HL-60 (cell line): ENCODE data around the gene SUPT20HL1.
"Not testable (repeated sequence)": the region's sequence is repeated elsewhere in the genome, so short reads cannot be mapped to it uniquely, and the experiment has no call there.

Experiments used
- GABPA ChIP-seq: IDR thresholded peaks from 2 replicates; pipeline ENCODE4 v1.6.1; 2012; ENCODE audit warnings: low read depth
- POLR2AphosphoS5 ChIP-seq: IDR thresholded peaks from 2 replicates; pipeline ENCODE4 v1.6.1; 2012; ENCODE audit warnings: low read depth
- SPI1 ChIP-seq: IDR thresholded peaks from 2 replicates; pipeline ENCODE4 v1.6.1; 2012; ENCODE audit warnings: low read depth, mild to moderate bottlenecking, borderline replicate concordance
- TF ChIP-seq, protein P1 (sequence below): IDR thresholded peaks from one replicate; pipeline ENCODE4 v1.5.1; 2011; ENCODE audit warnings: low read length, control low read depth, inconsistent platforms; ENCODE audit not compliant: insufficient read depth
- TF ChIP-seq, protein P2 (sequence below): IDR thresholded peaks from 2 replicates; pipeline ENCODE4 v1.6.1; 2012; ENCODE audit warnings: low read depth; ENCODE audit not compliant: insufficient replicate concordance

DNA sequence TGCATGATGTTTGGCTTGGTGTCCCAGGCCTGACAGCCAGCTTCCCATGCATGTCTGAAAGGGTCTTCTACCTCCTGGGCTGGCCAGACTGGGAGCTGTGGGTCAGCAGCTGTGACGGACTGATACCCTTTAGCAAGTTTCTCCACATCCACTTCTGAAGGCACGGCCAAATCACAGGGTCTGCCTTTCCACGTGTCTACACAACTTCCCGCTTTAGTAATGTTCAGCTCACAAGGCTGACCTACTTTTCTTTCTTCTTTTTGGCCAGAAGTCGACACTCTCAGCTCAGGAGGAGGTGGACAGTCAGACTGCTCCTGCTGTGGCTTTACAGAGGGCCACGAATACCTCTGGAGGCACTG lies 48.2 kb upstream of the SUPT20HL1 start:
- TF ChIP-seq, protein P1, sequence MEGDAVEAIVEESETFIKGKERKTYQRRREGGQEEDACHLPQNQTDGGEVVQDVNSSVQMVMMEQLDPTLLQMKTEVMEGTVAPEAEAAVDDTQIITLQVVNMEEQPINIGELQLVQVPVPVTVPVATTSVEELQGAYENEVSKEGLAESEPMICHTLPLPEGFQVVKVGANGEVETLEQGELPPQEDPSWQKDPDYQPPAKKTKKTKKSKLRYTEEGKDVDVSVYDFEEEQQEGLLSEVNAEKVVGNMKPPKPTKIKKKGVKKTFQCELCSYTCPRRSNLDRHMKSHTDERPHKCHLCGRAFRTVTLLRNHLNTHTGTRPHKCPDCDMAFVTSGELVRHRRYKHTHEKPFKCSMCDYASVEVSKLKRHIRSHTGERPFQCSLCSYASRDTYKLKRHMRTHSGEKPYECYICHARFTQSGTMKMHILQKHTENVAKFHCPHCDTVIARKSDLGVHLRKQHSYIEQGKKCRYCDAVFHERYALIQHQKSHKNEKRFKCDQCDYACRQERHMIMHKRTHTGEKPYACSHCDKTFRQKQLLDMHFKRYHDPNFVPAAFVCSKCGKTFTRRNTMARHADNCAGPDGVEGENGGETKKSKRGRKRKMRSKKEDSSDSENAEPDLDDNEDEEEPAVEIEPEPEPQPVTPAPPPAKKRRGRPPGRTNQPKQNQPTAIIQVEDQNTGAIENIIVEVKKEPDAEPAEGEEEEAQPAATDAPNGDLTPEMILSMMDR, result not testable (repeated sequence)
- TF ChIP-seq, protein P2, sequence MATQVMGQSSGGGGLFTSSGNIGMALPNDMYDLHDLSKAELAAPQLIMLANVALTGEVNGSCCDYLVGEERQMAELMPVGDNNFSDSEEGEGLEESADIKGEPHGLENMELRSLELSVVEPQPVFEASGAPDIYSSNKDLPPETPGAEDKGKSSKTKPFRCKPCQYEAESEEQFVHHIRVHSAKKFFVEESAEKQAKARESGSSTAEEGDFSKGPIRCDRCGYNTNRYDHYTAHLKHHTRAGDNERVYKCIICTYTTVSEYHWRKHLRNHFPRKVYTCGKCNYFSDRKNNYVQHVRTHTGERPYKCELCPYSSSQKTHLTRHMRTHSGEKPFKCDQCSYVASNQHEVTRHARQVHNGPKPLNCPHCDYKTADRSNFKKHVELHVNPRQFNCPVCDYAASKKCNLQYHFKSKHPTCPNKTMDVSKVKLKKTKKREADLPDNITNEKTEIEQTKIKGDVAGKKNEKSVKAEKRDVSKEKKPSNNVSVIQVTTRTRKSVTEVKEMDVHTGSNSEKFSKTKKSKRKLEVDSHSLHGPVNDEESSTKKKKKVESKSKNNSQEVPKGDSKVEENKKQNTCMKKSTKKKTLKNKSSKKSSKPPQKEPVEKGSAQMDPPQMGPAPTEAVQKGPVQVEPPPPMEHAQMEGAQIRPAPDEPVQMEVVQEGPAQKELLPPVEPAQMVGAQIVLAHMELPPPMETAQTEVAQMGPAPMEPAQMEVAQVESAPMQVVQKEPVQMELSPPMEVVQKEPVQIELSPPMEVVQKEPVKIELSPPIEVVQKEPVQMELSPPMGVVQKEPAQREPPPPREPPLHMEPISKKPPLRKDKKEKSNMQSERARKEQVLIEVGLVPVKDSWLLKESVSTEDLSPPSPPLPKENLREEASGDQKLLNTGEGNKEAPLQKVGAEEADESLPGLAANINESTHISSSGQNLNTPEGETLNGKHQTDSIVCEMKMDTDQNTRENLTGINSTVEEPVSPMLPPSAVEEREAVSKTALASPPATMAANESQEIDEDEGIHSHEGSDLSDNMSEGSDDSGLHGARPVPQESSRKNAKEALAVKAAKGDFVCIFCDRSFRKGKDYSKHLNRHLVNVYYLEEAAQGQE, result not testable (repeated sequence)
- TF ChIP-seq GABPA, POLR2AphosphoS5, SPI1: not testable (repeated sequence)
